Suprapubic skin (tissue), 4 donors: ENCODE results near the gene ADAMTS2. TPM values are rescaled to one million over a fixed set of nuclear protein-coding genes. Genes with fewer than 3 reads are reported as not detected.

Source experiments
- DNase-seq, 2 donors: peaks; one replicate each; pipeline ENCODE4 v3.0.0-alpha.2; 2019; ENCODE audit warnings: low spot score in 2 of 2
- H3K27ac ChIP-seq: fragments of 200-600 bp; sonication (generic); one replicate; pipeline ENCODE4 v1.5.1; 2019
- H3K27me3 ChIP-seq: fragments of 200-600 bp; sonication (generic); one replicate; pipeline ENCODE4 v1.5.1; 2019
- H3K36me3 ChIP-seq: fragments of 200-600 bp; sonication (generic); one replicate; pipeline ENCODE4 v1.5.1; 2019
- H3K4me1 ChIP-seq: fragments of 200-600 bp; sonication (generic); one replicate; pipeline ENCODE4 v1.5.1; 2019
- H3K4me3 ChIP-seq: fragments of 200-600 bp; sonication (generic); one replicate; pipeline ENCODE4 v1.5.1; 2019; ENCODE audit warnings: mild to moderate bottlenecking
- H3K9me3 ChIP-seq: fragments of 200-600 bp; sonication (generic); one replicate; pipeline ENCODE4 v1.5.1; 2019
- EP300 ChIP-seq: sonication (generic); formaldehyde crosslinking; IDR thresholded peaks from one replicate; pipeline ENCODE4 v1.6.1; 2017; ENCODE audit warnings: antibody characterized with exemption
- POLR2A ChIP-seq, 2 donors: fragments of 450-650 bp; IDR thresholded peaks; one replicate each; pipeline ENCODE4 v1.6.1; 2017; ENCODE audit warnings: antibody characterized with exemption in 2 of 2, mild to moderate bottlenecking in 2 of 2, moderate library complexity in 2 of 2
- POLR2AphosphoS5 ChIP-seq, 3 donors: sonication (generic); formaldehyde crosslinking; IDR thresholded peaks; one replicate each; pipeline ENCODE4 v1.6.1; 2017; ENCODE audit warnings: antibody characterized with exemption in 3 of 3
- WGBS: methylation state at CpG from one replicate; pipeline ENCODE4 v1.1.5; 2018; 5-methylcytosine and 5-hydroxymethylcytosine counted together
- total RNA-seq, 4 donors: library from RNA; depleted of rRNA; stranded (reverse); fragments of >200 nt; gene quantifications; one replicate each; pipeline ENCODE4 v1.1.0, GENCODE V29; 2016
- TF ChIP-seq, protein P1 (sequence below), 2 donors: fragments of 200-600 bp in 1 of 2; fragments of 450-650 bp in 1 of 2; sonication (generic) in 1 of 2; IDR thresholded peaks; one replicate each; pipeline ENCODE4 v1.5.1; 2016 to 2019; ENCODE audit warnings: antibody characterized with exemption in 2 of 2, mild to moderate bottlenecking in 1 of 2, moderate library complexity in 1 of 2

ADAMTS2 gene
- total RNA-seq, 4 donors from 2014 or later = 3.1 to 5.5 (median 4.3) TPM

DNA sequence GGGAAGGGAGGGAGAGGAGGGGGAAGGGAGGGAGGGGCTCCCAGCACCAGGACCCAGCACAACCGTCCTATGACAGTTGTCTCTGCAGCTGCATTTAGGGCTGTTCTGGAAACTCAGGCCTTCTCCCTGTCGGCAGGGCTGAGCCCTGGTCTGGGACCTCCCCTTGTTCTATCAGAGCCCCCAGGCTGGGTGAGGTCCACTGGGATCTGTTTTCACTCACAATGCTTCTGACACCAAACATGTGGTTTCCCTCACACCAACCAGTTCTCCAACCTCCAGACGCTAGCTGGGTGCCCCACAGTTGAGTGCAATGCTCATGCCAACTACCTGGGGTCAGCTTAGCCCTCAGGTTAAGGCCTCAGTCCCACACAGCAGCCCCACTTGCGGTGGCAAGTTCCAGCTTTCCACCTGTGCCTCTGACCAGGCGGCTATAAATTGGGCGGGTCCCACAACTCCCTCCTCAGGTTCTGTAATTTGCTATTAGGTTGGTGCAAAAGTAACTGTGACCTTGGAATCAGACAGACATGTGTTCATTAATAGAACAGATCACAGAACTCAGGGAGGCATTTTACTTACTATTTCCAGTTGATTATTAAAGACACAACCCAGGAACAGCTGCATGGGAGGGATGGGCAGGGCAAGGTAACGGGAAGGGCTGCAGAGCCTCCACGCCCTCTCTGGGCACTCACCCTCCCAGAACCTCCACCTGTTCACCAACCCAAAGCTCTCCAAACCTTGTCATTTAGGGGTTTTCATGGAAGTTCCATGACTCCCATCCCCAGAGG is 13.5 kb downstream of the ADAMTS2 start:
- no peak overlapping the region for H3K4me3 ChIP-seq
- no peaks in the 10 kb centered on the region for H3K9me3 ChIP-seq
- no peak for DNase-seq
- no peak overlapping the region for H3K27ac ChIP-seq
- 65% methylated on average over 8 of the region's 8 CpGs for WGBS
- TF ChIP-seq EP300 = no peak
- no peaks in the 10 kb centered on the region for H3K36me3 ChIP-seq
- H3K27me3 ChIP-seq = peaks cover 5% of the 10 kb centered on the region
- peaks cover 2% of the 10 kb centered on the region for H3K4me1 ChIP-seq

DNA sequence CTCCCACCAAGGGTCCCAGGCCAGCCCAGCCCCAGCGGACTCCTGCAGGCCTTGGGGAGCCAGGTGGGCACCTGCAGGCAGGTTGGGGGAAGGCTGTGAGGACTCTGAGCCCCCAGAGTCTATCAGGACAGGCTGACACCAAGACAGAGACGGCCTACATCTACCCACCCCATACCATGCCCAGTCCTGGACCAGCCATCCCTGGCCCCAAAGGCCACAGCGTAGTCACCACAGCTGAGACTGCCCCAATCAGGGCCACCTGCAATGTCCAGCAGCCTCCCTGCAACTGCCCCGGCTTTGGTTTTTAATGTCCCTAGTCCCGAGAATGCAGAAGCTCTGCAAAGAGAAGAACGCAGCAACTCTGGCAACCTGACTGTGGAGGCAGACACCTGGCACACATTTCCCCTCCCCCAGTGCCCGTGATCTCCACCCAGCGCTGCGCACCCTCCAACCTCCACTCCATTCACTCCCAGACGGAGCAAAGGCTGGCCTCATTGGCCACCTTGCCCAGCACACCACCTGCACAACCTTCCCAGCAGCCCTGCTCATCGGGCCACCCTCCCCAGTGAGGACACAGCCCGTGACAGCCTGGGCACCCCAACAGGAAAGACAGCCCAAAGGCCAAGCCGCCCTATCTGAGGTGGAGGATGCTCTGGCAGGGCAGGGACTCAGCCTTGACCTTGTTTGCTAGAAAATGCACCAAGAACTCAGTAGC is 14.9 kb downstream of the ADAMTS2 start:
- no peak for TF ChIP-seq POLR2AphosphoS5 (IDR thresholded peaks at IDR 0.05)
- no peak for TF ChIP-seq EP300
- TF ChIP-seq, protein P1, sequence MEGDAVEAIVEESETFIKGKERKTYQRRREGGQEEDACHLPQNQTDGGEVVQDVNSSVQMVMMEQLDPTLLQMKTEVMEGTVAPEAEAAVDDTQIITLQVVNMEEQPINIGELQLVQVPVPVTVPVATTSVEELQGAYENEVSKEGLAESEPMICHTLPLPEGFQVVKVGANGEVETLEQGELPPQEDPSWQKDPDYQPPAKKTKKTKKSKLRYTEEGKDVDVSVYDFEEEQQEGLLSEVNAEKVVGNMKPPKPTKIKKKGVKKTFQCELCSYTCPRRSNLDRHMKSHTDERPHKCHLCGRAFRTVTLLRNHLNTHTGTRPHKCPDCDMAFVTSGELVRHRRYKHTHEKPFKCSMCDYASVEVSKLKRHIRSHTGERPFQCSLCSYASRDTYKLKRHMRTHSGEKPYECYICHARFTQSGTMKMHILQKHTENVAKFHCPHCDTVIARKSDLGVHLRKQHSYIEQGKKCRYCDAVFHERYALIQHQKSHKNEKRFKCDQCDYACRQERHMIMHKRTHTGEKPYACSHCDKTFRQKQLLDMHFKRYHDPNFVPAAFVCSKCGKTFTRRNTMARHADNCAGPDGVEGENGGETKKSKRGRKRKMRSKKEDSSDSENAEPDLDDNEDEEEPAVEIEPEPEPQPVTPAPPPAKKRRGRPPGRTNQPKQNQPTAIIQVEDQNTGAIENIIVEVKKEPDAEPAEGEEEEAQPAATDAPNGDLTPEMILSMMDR (IDR thresholded peaks at IDR 0.05) = no peak
- TF ChIP-seq POLR2A (IDR thresholded peaks at IDR 0.05) = no peak
- 78% methylated on average over 12 of the region's 13 CpGs for WGBS

DNA sequence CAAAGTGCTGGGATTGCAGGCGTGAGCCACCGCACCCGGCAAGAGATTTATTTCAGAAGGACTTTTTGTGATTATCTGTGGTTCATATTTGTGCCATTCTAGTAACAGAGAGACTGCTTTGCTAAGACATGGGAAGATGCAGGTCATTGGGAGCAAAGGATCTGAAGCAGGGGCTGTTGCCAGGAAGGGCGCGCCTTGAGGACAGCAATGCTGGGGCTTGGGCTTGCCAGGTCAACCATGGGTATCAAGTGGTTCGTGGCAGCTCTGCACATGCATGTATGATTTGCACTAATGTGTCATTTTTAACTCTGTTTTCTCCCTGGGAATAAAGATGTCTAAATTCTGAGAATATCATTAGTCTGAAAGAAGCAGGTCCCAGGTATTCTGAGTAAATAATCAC is 17.0 kb downstream of the ADAMTS2 start:
- Histone ChIP-seq H3K27me3 (peaks cover 13% of the 10 kb centered on the region), H3K4me1 (peaks cover 9% of the 10 kb centered on the region), H3K27ac (no peak overlapping the region), H3K9me3 (no peaks in the 10 kb centered on the region), H3K36me3 (no peaks in the 10 kb centered on the region), H3K4me3 (no peak overlapping the region)
- TF ChIP-seq EP300 (no peak), POLR2A (IDR thresholded peaks at IDR 0.05) (no peak), POLR2AphosphoS5 (IDR thresholded peaks at IDR 0.05) (no peak)
- TF ChIP-seq, protein P1 (IDR thresholded peaks at IDR 0.05) = no peak
- peak in 1 of 2 donors; percentile 30 for DNase-seq
- 81% methylated on average over 4 of the region's 6 CpGs for WGBS

More for the DNA sequence above, 14.9 kb downstream of the ADAMTS2 start:
- Histone ChIP-seq H3K9me3 (no peaks in the 10 kb centered on the region), H3K4me1 (peaks cover 9% of the 10 kb centered on the region), H3K36me3 (no peaks in the 10 kb centered on the region), H3K27ac (no peak overlapping the region), H3K27me3 (peaks cover 15% of the 10 kb centered on the region), H3K4me3 (no peak overlapping the region)
- DNase-seq = no peak

DNA sequence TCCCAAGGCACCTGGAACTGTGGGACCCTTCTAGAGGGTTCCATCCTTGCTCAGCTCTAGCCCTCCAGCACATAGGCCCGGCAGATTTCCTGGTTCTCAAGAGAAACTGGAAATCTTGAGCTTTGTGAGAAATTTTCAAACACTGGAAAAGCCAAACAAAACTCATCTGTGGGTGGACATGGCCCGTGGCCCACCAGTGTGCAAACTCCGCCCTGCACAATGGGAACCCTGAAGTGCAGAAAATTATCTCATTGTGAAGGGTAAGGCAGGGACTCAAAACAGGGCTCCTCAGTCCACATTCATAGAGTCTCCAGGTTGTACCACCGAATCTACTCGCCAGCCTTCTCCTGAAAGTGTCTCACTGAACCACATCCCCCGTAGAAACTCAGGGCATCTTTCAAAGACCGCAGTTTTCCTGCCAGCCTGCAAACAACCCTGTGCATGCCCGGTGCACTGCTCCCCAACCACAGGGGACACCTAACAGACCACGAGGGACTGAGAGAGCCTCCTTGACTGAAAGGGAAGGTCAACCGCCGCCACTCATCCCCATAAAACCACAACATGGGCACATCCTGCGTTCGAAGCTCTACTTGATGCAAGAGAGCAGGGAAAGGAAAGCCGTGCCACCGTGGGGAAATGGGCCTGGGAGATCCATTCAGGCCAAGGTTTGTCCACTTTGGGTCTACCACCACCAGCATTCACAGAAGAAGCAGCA is 18.1 kb downstream of the ADAMTS2 start:
- 79% methylated on average over 15 of the region's 15 CpGs for WGBS
- H3K27ac ChIP-seq = peak overlapping the region; percentile 63
- no peaks in the 10 kb centered on the region for H3K36me3 ChIP-seq
- no peak for TF ChIP-seq EP300
- TF ChIP-seq, protein P1 (IDR thresholded peaks at IDR 0.05) = no peak
- no peak for TF ChIP-seq POLR2A (IDR thresholded peaks at IDR 0.05)
- no peak for TF ChIP-seq POLR2AphosphoS5 (IDR thresholded peaks at IDR 0.05)
- peaks cover 9% of the 10 kb centered on the region for H3K4me1 ChIP-seq
- DNase-seq = peak in 1 of 2 donors; percentile 59
- H3K4me3 ChIP-seq = no peak overlapping the region
- no peaks in the 10 kb centered on the region for H3K9me3 ChIP-seq
- H3K27me3 ChIP-seq = peaks cover 10% of the 10 kb centered on the region

DNA sequence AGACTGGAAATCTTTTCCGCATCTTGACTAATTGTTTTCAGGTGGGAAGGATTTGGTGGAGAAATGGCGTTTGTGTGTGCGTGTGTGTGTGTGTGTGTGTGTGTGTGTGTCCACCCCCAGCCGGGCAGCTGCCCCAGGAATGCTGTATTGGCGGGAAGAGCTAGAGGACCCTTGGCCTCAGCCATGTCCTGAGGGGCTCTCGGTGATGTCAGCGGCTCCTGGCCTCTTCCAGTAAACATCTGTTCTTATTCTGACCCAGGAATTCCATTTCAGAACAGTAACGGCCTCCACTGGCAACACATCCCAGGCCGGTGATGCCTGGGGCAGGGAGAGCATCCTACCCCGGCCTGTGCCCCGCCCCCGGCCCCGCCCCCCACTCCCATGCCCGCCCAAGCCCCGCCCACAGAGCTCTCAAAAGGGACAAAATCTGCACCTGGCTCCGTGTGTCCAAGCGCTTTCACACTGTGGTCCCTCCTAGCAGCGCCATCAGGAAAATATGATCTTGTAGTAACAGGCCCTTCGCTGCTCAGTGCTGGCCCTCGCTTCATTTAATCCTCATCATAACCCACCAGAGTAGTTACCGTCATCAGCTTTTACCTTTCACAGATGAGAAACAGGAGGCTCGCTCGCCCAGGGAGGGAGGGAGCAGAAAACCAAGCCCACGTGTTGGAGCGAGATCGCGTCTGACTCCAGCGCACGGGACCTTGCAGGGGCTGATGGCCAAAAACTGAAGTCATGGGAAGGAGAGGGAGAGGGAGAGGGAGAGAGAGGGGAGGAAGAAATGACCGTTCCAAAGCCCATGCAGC is 18.9 kb downstream of the ADAMTS2 start:
- Histone ChIP-seq H3K4me1 (peaks cover 9% of the 10 kb centered on the region), H3K27me3 (peaks cover 10% of the 10 kb centered on the region), H3K27ac (peak overlapping the region; percentile 63), H3K36me3 (no peaks in the 10 kb centered on the region), H3K9me3 (no peaks in the 10 kb centered on the region), H3K4me3 (no peak overlapping the region)
- whole genome bisulfite sequencing = 37% methylated on average over 16 of the region's 30 CpGs
- DNase-seq = peak in 1 of 2 donors; percentile 87
- TF ChIP-seq EP300 = no peak
- peak in 2 of 3 donors; percentile 40 to 58 for TF ChIP-seq POLR2AphosphoS5 (IDR thresholded peaks at IDR 0.05)
